Midbrain (tissue), 1 donor: ENCODE results near the gene GMFB.

ENCODE experiments used
- DNase-seq: peaks from one replicate; lab custom pipeline; 2025; lab: John Stamatoyannopoulos, UW

Gene GMFB

GRCh38 chr14:54425537-54426274, 63.1 kb downstream of the GMFB start:
- no peak for DNase-seq

GRCh38 chr14:54425068-54425467, 63.7 kb downstream of the GMFB start:
- no peak for DNase-seq
